Aorta (tissue), 5 donors: Measurements from ENCODE around the gene KLHDC4. TPM values are rescaled to one million over a fixed set of nuclear protein-coding genes. Genes with fewer than 3 reads are reported as not detected.

Experiments
- ATAC-seq: fragments of 200-7000 bp; cut with Tn5 transposase; one replicate; pipeline ENCODE4 v1.9.1; 2022; ENCODE audit warnings: moderate library complexity; ENCODE audit not compliant: low FRiP score
- DNase-seq, 2 donors: peaks; one replicate each; pipeline ENCODE4 v3.0.0-alpha.2; 2020
- H3K27ac ChIP-seq, 2 donors: one replicate each; pipeline ENCODE4 v1.5.1; 2013; ENCODE audit warnings: low read length in 2 of 2, mild to moderate bottlenecking in 2 of 2, moderate library complexity in 2 of 2, control low read depth in 1 of 2, inconsistent platforms in 1 of 2, low read depth in 1 of 2
- H3K27me3 ChIP-seq, 2 donors: one replicate each; pipeline ENCODE4 v1.6.1; 2013; ENCODE audit warnings: control low read depth in 1 of 2, low read length in 1 of 2, mild to moderate bottlenecking in 1 of 2, moderate library complexity in 1 of 2; ENCODE audit not compliant: insufficient read depth in 2 of 2, control insufficient read depth in 1 of 2
- H3K36me3 ChIP-seq, 2 donors: one replicate each; pipeline ENCODE4 v1.6.1; 2013; ENCODE audit warnings: control low read depth in 1 of 2, low read length in 1 of 2, mild to moderate bottlenecking in 1 of 2; ENCODE audit not compliant: insufficient read depth in 2 of 2, control insufficient read depth in 1 of 2
- H3K4me1 ChIP-seq, 2 donors: one replicate each; pipeline ENCODE4 v1.6.1; 2013; ENCODE audit warnings: low read length in 2 of 2, control low read depth in 1 of 2, mild to moderate bottlenecking in 1 of 2, moderate library complexity in 1 of 2; ENCODE audit not compliant: insufficient read depth in 2 of 2, control insufficient read depth in 1 of 2
- H3K4me3 ChIP-seq, 2 donors: one replicate each; pipeline ENCODE4 v1.5.1; 2013; ENCODE audit warnings: low read length in 2 of 2, control low read depth in 1 of 2, mild to moderate bottlenecking in 1 of 2
- H3K9me3 ChIP-seq: one replicate; pipeline ENCODE4 v1.6.1; 2013; ENCODE audit warnings: mild to moderate bottlenecking, low read length; ENCODE audit not compliant: control insufficient read depth
- WGBS, 2 donors: extraction: QIAGEN DNeasy Blood & Tissue Kit; methylation state at CpG; one replicate each; pipeline ENCODE4 v1.1.7; 2013; 5-methylcytosine and 5-hydroxymethylcytosine counted together
- intact Hi-C, 2 donors: fragments of 100-400 bp; cut with DNase I; formaldehyde crosslinking; loops; one replicate each; pipeline versions ENCODE4 v1.14.2 to v1.15.0; 2022
- polyA plus RNA-seq, 2 donors: library from polyadenylated mRNA; stranded (reverse); fragments of 200-250 nt; gene quantifications; one replicate each; pipeline ENCODE4 v1.2.3, GENCODE V29; 2013
- total RNA-seq, 2 donors: library from RNA; stranded (reverse); fragmentation: NEBNext Ultra II Directional; extraction: Animal tissue kit (Norgen Biotek cat#: 25700); gene quantifications; one replicate each; pipeline ENCODE4 v1.2.1, GENCODE V29; 2021
- donor health status: healthy with polysubstance abuse.
- donor health status: Bipolar disorder and iron deficiency.
- donor health status: DM: no; HTN: no; CAD: no.
- donor health status: DM: no; HTN: no; CAD: no.
- donor health status: DM: yes; HTN: yes; CAD: no.

The KLHDC4 gene
- total and polyA plus RNA-seq, 4 donors = 12.0 to 52.3 (median 36.1) TPM

DNA sequence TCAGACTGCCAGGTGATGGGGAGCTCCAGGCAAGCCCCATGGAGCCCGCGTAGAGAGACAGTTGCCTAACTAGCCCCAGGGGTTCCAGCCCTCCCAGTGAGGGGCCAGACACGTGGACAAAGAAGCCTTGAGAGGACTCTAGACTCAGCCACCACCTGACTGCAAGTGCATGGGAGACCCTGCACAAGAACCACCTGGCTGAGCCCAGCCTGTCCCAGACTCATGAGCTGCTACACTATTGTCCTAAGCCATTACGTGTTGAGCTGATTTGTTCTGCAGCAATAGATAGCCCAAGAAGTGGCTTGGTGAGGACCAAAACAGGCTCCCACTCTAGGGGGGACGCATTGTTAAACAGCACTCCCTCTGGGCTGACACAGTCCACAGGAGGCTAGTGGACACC is 37.6 kb upstream of the KLHDC4 start:
- no peak overlapping the region for H3K27ac ChIP-seq
- 89 to 91% methylated on average over 5 of the region's 5 CpGs for WGBS, 2 donors

GRCh38 chr16:87802670-87803069 is 36.9 kb upstream of the KLHDC4 start:
- H3K9me3 ChIP-seq = no peaks in the 10 kb centered on the region
- no peak overlapping the region for H3K27ac ChIP-seq
- 84 to 86% methylated on average over 8 of the region's 8 CpGs for WGBS, 2 donors
- no peak for DNase-seq
- no peaks in the 10 kb centered on the region for H3K27me3 ChIP-seq
- H3K36me3 ChIP-seq = no peaks in the 10 kb centered on the region
- no peaks in the 10 kb centered on the region for H3K4me1 ChIP-seq
- ATAC-seq = no peak
- no peak overlapping the region for H3K4me3 ChIP-seq
- intact Hi-C loops = no loop called here

More for the DNA sequence above, 37.6 kb upstream of the KLHDC4 start:
- H3K4me3 ChIP-seq = no peak overlapping the region
- no peaks in the 10 kb centered on the region for H3K27me3 ChIP-seq
- no peaks in the 10 kb centered on the region for H3K36me3 ChIP-seq
- ATAC-seq (no peak), DNase-seq (no peak)
- no peaks in the 10 kb centered on the region for H3K9me3 ChIP-seq
- H3K4me1 ChIP-seq = no peaks in the 10 kb centered on the region
- intact Hi-C loops = no loop called here

- Histone ChIP-seq H3K27me3 (no peaks in the 10 kb centered on the region), H3K4me1 (no peaks in the 10 kb centered on the region), H3K9me3 (no peaks in the 10 kb centered on the region), H3K27ac (no peak overlapping the region), H3K4me3 (no peak overlapping the region), H3K36me3 (no peaks in the 10 kb centered on the region)
- ATAC-seq (no peak), DNase-seq (no peak)
- intact Hi-C loops = no loop called here
- 88% methylated on average over 16 of the region's 16 CpGs for WGBS, 2 donors
Observed at GRCh38 chr16:87801679-87802259, 36.0 kb upstream of the KLHDC4 start.

GRCh38 chr16:87800497-87800896 is 34.7 kb upstream of the KLHDC4 start:
- Histone ChIP-seq H3K36me3 (no peaks in the 10 kb centered on the region), H3K27ac (no peak overlapping the region), H3K4me3 (no peak overlapping the region), H3K4me1 (no peaks in the 10 kb centered on the region), H3K9me3 (no peaks in the 10 kb centered on the region), H3K27me3 (no peaks in the 10 kb centered on the region)
- ATAC-seq (no peak), DNase-seq (no peak)
- intact Hi-C loops = no loop called here
- WGBS, 2 donors = 88 to 92% methylated on average over 6 of the region's 6 CpGs

DNA sequence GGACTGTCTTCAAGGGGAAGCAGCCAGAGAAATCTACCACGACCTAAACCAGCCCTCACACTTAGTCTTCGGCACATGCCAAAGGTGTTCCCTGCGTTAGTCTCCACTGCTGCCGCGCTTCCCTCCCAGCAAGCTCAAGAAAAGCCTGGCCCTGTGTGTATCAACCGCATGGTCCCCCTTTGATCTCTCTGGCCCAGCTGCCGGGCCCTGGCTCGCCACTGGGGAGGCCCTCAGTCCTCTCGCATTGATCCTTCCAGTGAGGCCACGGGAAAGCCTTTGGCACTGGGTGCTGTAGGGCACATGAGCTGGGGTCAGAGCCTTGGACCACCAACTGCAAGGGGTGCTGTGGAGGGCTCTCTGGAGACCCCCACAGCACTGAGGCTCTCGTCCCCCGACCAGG is 29.6 kb upstream of the KLHDC4 start:
- Histone ChIP-seq H3K36me3 (no peaks in the 10 kb centered on the region), H3K4me3 (no peak overlapping the region), H3K27me3 (no peaks in the 10 kb centered on the region), H3K27ac (no peak overlapping the region), H3K9me3 (no peaks in the 10 kb centered on the region), H3K4me1 (no peaks in the 10 kb centered on the region)
- no peak for ATAC-seq
- WGBS, 2 donors = 72 to 76% methylated on average over 12 of the region's 12 CpGs
- intact Hi-C loops = no loop called here
- no peak for DNase-seq

GRCh38 chr16:87794485-87795078 is 28.8 kb upstream of the KLHDC4 start:
- no peak overlapping the region for H3K4me3 ChIP-seq
- ATAC-seq (no peak), DNase-seq (no peak)
- no peaks in the 10 kb centered on the region for H3K36me3 ChIP-seq
- H3K27ac ChIP-seq = no peak overlapping the region
- no peaks in the 10 kb centered on the region for H3K27me3 ChIP-seq
- H3K9me3 ChIP-seq = no peaks in the 10 kb centered on the region
- no peaks in the 10 kb centered on the region for H3K4me1 ChIP-seq
- intact Hi-C loops = loop anchor here in 1 of 2 donors (5.0 kb wide), 1 partner anchor 43 kb away; no protein-coding TSS in a partner anchor
- WGBS, 2 donors = 87 to 95% methylated on average over 14 of the region's 14 CpGs

GRCh38 chr16:87792205-87792565 is 26.4 kb upstream of the KLHDC4 start:
- no peak overlapping the region for H3K27ac ChIP-seq
- intact Hi-C loops = loop anchor here in 1 of 2 donors (5.0 kb wide), 1 partner anchor 45 kb away; no protein-coding TSS in a partner anchor
- no peak for DNase-seq
- no peaks in the 10 kb centered on the region for H3K9me3 ChIP-seq
- H3K27me3 ChIP-seq = no peaks in the 10 kb centered on the region
- H3K4me3 ChIP-seq = no peak overlapping the region
- H3K36me3 ChIP-seq = no peaks in the 10 kb centered on the region
- WGBS, 2 donors = 89 to 92% methylated on average over 7 of the region's 7 CpGs
- ATAC-seq = no peak
- H3K4me1 ChIP-seq = no peaks in the 10 kb centered on the region

DNA sequence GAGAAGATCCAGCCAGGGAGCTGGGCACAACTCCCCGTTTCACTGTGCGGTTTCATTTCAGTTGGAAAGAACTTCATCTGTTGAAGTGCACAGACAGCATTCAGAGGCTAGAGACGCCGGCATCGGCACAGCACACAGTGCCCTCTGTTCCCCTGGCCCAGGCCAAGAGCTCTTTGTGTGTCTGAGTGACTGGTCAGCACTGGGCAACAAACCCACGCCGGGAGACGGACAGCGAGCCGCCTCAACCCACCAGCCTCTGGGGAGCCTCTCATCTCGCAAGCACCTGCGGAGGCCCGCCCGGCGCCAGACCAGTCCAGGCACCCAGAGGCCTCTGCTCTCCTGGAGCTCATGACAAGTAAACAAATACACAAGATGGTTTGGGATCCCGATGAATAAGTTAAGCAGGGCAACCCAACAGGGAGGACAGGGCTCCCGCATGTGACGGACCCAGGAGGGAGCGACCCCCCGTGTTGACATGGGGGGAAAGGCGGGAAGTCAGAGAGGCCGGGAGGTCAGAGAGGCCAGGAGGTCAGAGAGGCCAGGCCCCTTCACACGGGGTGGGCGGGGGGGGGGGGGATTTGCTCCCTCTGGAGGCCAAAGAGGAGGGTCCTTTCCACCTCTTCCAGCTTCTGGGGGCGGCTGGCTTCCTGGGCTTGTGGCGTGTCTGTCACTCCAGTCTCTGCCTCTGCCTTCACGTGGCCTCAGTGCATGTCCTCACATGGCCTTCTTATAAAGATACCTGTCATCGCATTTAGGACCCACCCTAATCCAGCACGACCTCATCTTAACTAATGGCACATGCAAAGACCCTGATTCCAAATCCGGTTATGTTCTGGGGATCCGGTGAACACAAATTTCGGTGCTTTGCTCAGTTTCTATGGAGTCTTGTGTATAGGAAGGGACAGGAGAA is 25.8 kb upstream of the KLHDC4 start:
- Histone ChIP-seq H3K27ac (no peak overlapping the region), H3K4me3 (no peak overlapping the region), H3K27me3 (no peaks in the 10 kb centered on the region), H3K9me3 (no peaks in the 10 kb centered on the region), H3K4me1 (no peaks in the 10 kb centered on the region), H3K36me3 (no peaks in the 10 kb centered on the region)
- intact Hi-C loops = loop anchor here in 1 of 2 donors (5.0 kb wide), 1 partner anchor 46 kb away; no protein-coding TSS in a partner anchor
- ATAC-seq (no peak), DNase-seq (peak in 1 of 2 donors; percentile 76)
- 71% methylated on average over 30 to 32 of the region's 32 CpGs for WGBS, 2 donors
